Measurements from ENCODE around the gene GPR63. TPM values are rescaled to one million over a fixed set of nuclear protein-coding genes. Genes with fewer than 3 reads are reported as not detected.

The GPR63 gene
- 0.69 and 0.72 TPM in 2 replicates for total RNA-seq (2014; rRNA removed; shearing (Covaris generic))

GRCh38 chr6:96837081-96837971, at the start of gene GPR63:
Gene GPR63 (minus strand): TSS chr6:96837477. CDS start chr6:96799731, 37,746 bp downstream.

Other genes starting within 250 kb of the GPR63 start
- gene NDUFAF4, start 60.4 kb upstream of the GPR63 start, total RNA-seq (2014; rRNA removed; shearing (Covaris generic)) = 23.3 and 24.2 TPM in 2 replicates
- gene KLHL32, start 87.3 kb upstream of the GPR63 start, total RNA-seq (2014; rRNA removed; shearing (Covaris generic)) = 0.11 and 0.21 TPM in 2 replicates

Data from A375 (cell line).